Thymus (tissue), 11 donors: ENCODE measurements around the gene GABRB3. TPM values are rescaled to one million over a fixed set of nuclear protein-coding genes. Genes with fewer than 3 reads are reported as not detected.

Source experiments
- DNase-seq, 9 donors: peaks; one replicate each; pipeline ENCODE4 v3.0.0-alpha.2; 2013; ENCODE audit warnings: low spot score in 9 of 9, low read depth in 6 of 9, missing footprints in 1 of 9
- H3K27ac ChIP-seq, 2 donors: one replicate each; pipeline ENCODE4 v1.5.1; 2013; ENCODE audit warnings: control low read depth in 1 of 2, low read depth in 1 of 2, low read length in 1 of 2, mild to moderate bottlenecking in 1 of 2, moderate library complexity in 1 of 2
- H3K27me3 ChIP-seq, 2 donors: one replicate each; pipeline ENCODE4 v1.5.1; 2013; ENCODE audit warnings: low read length in 1 of 2; ENCODE audit not compliant: control insufficient read depth in 2 of 2, insufficient read depth in 1 of 2
- H3K36me3 ChIP-seq, 2 donors: one replicate each; pipeline ENCODE4 v1.5.1; 2013; ENCODE audit warnings: low read length in 1 of 2, mild to moderate bottlenecking in 1 of 2, moderate library complexity in 1 of 2; ENCODE audit not compliant: control insufficient read depth in 2 of 2, insufficient read depth in 2 of 2
- H3K4me1 ChIP-seq, 2 donors: one replicate each; pipeline ENCODE4 v1.5.1; 2013; ENCODE audit warnings: low read length in 2 of 2; ENCODE audit not compliant: control insufficient read depth in 2 of 2, insufficient read depth in 2 of 2
- H3K4me3 ChIP-seq, 2 donors: one replicate each; pipeline ENCODE4 v1.5.1; 2013; ENCODE audit warnings: low read length in 2 of 2, control low read depth in 1 of 2, mild to moderate bottlenecking in 1 of 2
- H3K9me3 ChIP-seq, 2 donors: one replicate each; pipeline ENCODE4 v1.5.1; 2013; ENCODE audit warnings: low read length in 1 of 2, mild to moderate bottlenecking in 1 of 2; ENCODE audit not compliant: control insufficient read depth in 2 of 2, insufficient read depth in 1 of 2
- WGBS: extraction: QIAGEN DNeasy Blood & Tissue Kit; methylation state at CpG from one replicate; pipeline ENCODE4 v1.1.7; 2013; 5-methylcytosine and 5-hydroxymethylcytosine counted together
- polyA plus RNA-seq: library from polyadenylated mRNA; stranded (reverse); fragments of 200-250 nt; gene quantifications from one replicate; pipeline ENCODE4 v1.2.3, GENCODE V29; 2013
- total RNA-seq: library from RNA; stranded (reverse); fragments of 120-200 nt; gene quantifications from one replicate; pipeline ENCODE4 v1.2.4, GENCODE V29; 2013
- donor health status: healthy.

GABRB3 gene
- total and polyA plus RNA-seq, 2 donors, result 1.9 to 2.8 TPM

GRCh38 chr15:26634319-26634718 is 138.5 kb downstream of the GABRB3 start:
- H3K36me3 ChIP-seq, result no peaks in the 10 kb centered on the region
- H3K4me1 ChIP-seq, result no peaks in the 10 kb centered on the region
- H3K4me3 ChIP-seq, result no peak overlapping the region
- H3K27ac ChIP-seq, result no peak overlapping the region
- DNase-seq, result no peak
- peaks cover 1 to 11% of the 10 kb centered on the region in 2 donors for H3K9me3 ChIP-seq
- no peaks in the 10 kb centered on the region for H3K27me3 ChIP-seq
- 86% methylated on average over 5 of the region's 5 CpGs for WGBS

- Histone ChIP-seq H3K4me3 (no peak overlapping the region), H3K27me3 (no peaks in the 10 kb centered on the region), H3K4me1 (no peaks in the 10 kb centered on the region), H3K36me3 (no peaks in the 10 kb centered on the region), H3K9me3 (peaks cover 0 to 6% of the 10 kb centered on the region in 2 donors), H3K27ac (no peak overlapping the region)
- peak in 1 of 9 donors; percentile 1 for DNase-seq
- 76% methylated on average over 4 of the region's 4 CpGs for WGBS
Measured at GRCh38 chr15:26632500-26632899, 140.4 kb downstream of the GABRB3 start.

GRCh38 chr15:26631894-26632293 is 141.0 kb downstream of the GABRB3 start:
- no peak overlapping the region for H3K4me3 ChIP-seq
- WGBS, result 86% methylated on average over 6 of the region's 6 CpGs
- no peaks in the 10 kb centered on the region for H3K27me3 ChIP-seq
- no peak for DNase-seq
- H3K9me3 ChIP-seq, result peaks cover 0 to 6% of the 10 kb centered on the region in 2 donors
- H3K36me3 ChIP-seq, result no peaks in the 10 kb centered on the region
- H3K4me1 ChIP-seq, result no peaks in the 10 kb centered on the region
- H3K27ac ChIP-seq, result no peak overlapping the region

GRCh38 chr15:26630857-26631256 is 142.0 kb downstream of the GABRB3 start:
- Histone ChIP-seq H3K27me3 (no peaks in the 10 kb centered on the region), H3K27ac (no peak overlapping the region), H3K4me1 (no peaks in the 10 kb centered on the region), H3K4me3 (no peak overlapping the region), H3K9me3 (peaks cover 0 to 6% of the 10 kb centered on the region in 2 donors), H3K36me3 (no peaks in the 10 kb centered on the region)
- WGBS, result 73% methylated on average over 4 of the region's 4 CpGs
- no peak for DNase-seq

- Histone ChIP-seq H3K4me1 (no peaks in the 10 kb centered on the region), H3K36me3 (no peaks in the 10 kb centered on the region), H3K27me3 (no peaks in the 10 kb centered on the region), H3K27ac (no peak overlapping the region), H3K9me3 (peaks cover 0 to 6% of the 10 kb centered on the region in 2 donors), H3K4me3 (no peak overlapping the region)
- WGBS, result 75% methylated on average over 41 of the region's 41 CpGs
- peak in 3 of 9 donors; percentile 25 to 57 (median 30) for DNase-seq
Measured at GRCh38 chr15:26628879-26629529, 143.9 kb downstream of the GABRB3 start.

GRCh38 chr15:26628071-26628470 is 144.8 kb downstream of the GABRB3 start:
- H3K4me1 ChIP-seq, result no peaks in the 10 kb centered on the region
- no peak overlapping the region for H3K27ac ChIP-seq
- no peaks in the 10 kb centered on the region for H3K27me3 ChIP-seq
- H3K36me3 ChIP-seq, result no peaks in the 10 kb centered on the region
- H3K9me3 ChIP-seq, result peaks cover 1 to 3% of the 10 kb centered on the region in 2 donors
- 89% methylated on average over 3 of the region's 3 CpGs for WGBS
- H3K4me3 ChIP-seq, result no peak overlapping the region
- DNase-seq, result no peak

- no peaks in the 10 kb centered on the region for H3K4me1 ChIP-seq
- no peaks in the 10 kb centered on the region for H3K27me3 ChIP-seq
- 96% methylated on average over 17 of the region's 17 CpGs for WGBS
- no peak for DNase-seq
- H3K27ac ChIP-seq, result no peak overlapping the region
- no peak overlapping the region for H3K4me3 ChIP-seq
- H3K9me3 ChIP-seq, result peaks cover 1 to 3% of the 10 kb centered on the region in 2 donors
- H3K36me3 ChIP-seq, result no peaks in the 10 kb centered on the region
Measured at GRCh38 chr15:26624128-26624527, 148.7 kb downstream of the GABRB3 start.

GRCh38 chr15:26623071-26623470 is 149.8 kb downstream of the GABRB3 start:
- no peaks in the 10 kb centered on the region for H3K36me3 ChIP-seq
- 92% methylated on average over 9 of the region's 9 CpGs for WGBS
- no peaks in the 10 kb centered on the region for H3K4me1 ChIP-seq
- peaks cover 1 to 3% of the 10 kb centered on the region in 2 donors for H3K9me3 ChIP-seq
- no peaks in the 10 kb centered on the region for H3K27me3 ChIP-seq
- no peak for DNase-seq
- no peak overlapping the region for H3K27ac ChIP-seq
- H3K4me3 ChIP-seq, result no peak overlapping the region

- H3K27me3 ChIP-seq, result no peaks in the 10 kb centered on the region
- H3K27ac ChIP-seq, result no peak overlapping the region
- no peak overlapping the region for H3K4me3 ChIP-seq
- H3K9me3 ChIP-seq, result peaks cover 1 to 3% of the 10 kb centered on the region in 2 donors
- 63% methylated on average over 5 of the region's 5 CpGs for WGBS
- H3K36me3 ChIP-seq, result no peaks in the 10 kb centered on the region
- no peak for DNase-seq
- H3K4me1 ChIP-seq, result no peaks in the 10 kb centered on the region
Measured at GRCh38 chr15:26621816-26622215, 151.1 kb downstream of the GABRB3 start.
